Kidney (tissue), 14 donors: ENCODE measurements around the gene ITGB8. TPM values are rescaled to one million over a fixed set of nuclear protein-coding genes. Genes with fewer than 3 reads are reported as not detected.

Source experiments
- DNase-seq, 5 donors: peaks; one replicate each; pipeline ENCODE4 v3.0.0-alpha.2; 2013 to 2020
- FAIRE-seq: peaks from 2 replicates; lab custom pipeline; 2012; peaks lifted over from hg19 to GRCh38; lab: Jason Lieb, UNC
- H3K27ac ChIP-seq, 2 donors: one replicate each; pipeline ENCODE4 v1.7.0; 2013; ENCODE audit warnings: low read depth in 2 of 2, low read length in 2 of 2, inconsistent platforms in 1 of 2
- H3K27me3 ChIP-seq: one replicate; pipeline ENCODE4 v1.7.1; 2013; ENCODE audit warnings: low read length, inconsistent platforms; ENCODE audit not compliant: control insufficient read depth, insufficient read depth
- H3K36me3 ChIP-seq, 3 donors: one replicate each; pipeline versions ENCODE4 v1.7.0 to v1.7.1; 2013; ENCODE audit warnings: low read length in 3 of 3, control low read depth in 1 of 3, inconsistent platforms in 1 of 3; ENCODE audit not compliant: insufficient read depth in 3 of 3, control insufficient read depth in 2 of 3
- H3K4me1 ChIP-seq, 3 donors: one replicate each; pipeline versions ENCODE4 v1.7.0 to v1.7.1; 2013; ENCODE audit warnings: low read length in 3 of 3, inconsistent platforms in 1 of 3, low read depth in 1 of 3; ENCODE audit not compliant: control insufficient read depth in 2 of 3, insufficient read depth in 2 of 3
- H3K4me3 ChIP-seq, 3 donors: one replicate each; pipeline versions ENCODE4 v1.7.0 to v1.8.1; 2013; ENCODE audit warnings: low read length in 3 of 3, control low read depth in 1 of 3, inconsistent platforms in 1 of 3
- H3K9ac ChIP-seq, 3 donors: one replicate each; pipeline versions ENCODE4 v1.7.0 to v1.7.1; 2013; ENCODE audit warnings: low read length in 3 of 3, control low read depth in 1 of 3, inconsistent platforms in 1 of 3
- H3K9me3 ChIP-seq, 3 donors: one replicate each; pipeline versions ENCODE4 v1.7.0 to v1.7.1; 2013; ENCODE audit warnings: low read length in 3 of 3, control low read depth in 1 of 3, inconsistent platforms in 1 of 3; ENCODE audit not compliant: control insufficient read depth in 2 of 3, insufficient read depth in 1 of 3
- CTCF ChIP-seq: IDR thresholded peaks from 3 replicates; pipeline ENCODE4 v1.5.1; 2012; ENCODE audit warnings: mild to moderate bottlenecking, moderate library complexity, borderline replicate concordance; ENCODE audit not compliant: insufficient read depth; ENCODE audit errors: extremely low read depth
- intact Hi-C: fragments of 100-400 bp; cut with DNase I; formaldehyde crosslinking; loops from one replicate; pipeline ENCODE4 v1.11.1; 2022
- polyA plus RNA-seq: library from polyadenylated mRNA; stranded (reverse); fragments of 350-450 nt; fragmentation: Illumina TruSeq; extraction: RNeasy Lipid Tissue Mini Kit (QIAGEN cat#74804); gene quantifications from one replicate; pipeline ENCODE4 v1.2.3, GENCODE V29; 2014; ENCODE audit warnings: low read depth, low replicate concordance; ENCODE audit not compliant: insufficient read depth
- total RNA-seq: library from RNA; stranded (reverse); fragmentation: NEBNext Ultra II Directional; extraction: Animal tissue kit (Norgen Biotek cat#: 25700); gene quantifications from one replicate; pipeline ENCODE4 v1.2.1, GENCODE V29; 2021
- donor health status: control.
- donor health status: control.
- donor health status: control.
- donor health status: control.
- donor health status: control.
- donor health status: DM: yes; HTN: yes; CAD: no.
- donor health status: Normal renal cell carcinoma (clear cell type).

Gene ITGB8
- total and polyA plus RNA-seq, 2 donors from 2014 or later: 10.3 to 213 TPM

- H3K4me3 ChIP-seq: no peak overlapping the region
- H3K27me3 ChIP-seq: no peaks in the 10 kb centered on the region
- DNase-seq: no peak
- intact Hi-C loops: no loop called here
- TF ChIP-seq CTCF: no peak
- no peaks in the 10 kb centered on the region for H3K36me3 ChIP-seq
- no peak overlapping the region for H3K27ac ChIP-seq
- no peak for FAIRE-seq
- H3K9me3 ChIP-seq: no peaks in the 10 kb centered on the region
- H3K4me1 ChIP-seq: peaks cover 0 to 4% (median 0%) of the 10 kb centered on the region in 3 donors
- H3K9ac ChIP-seq: no peak overlapping the region
Observed at GRCh38 chr7:20358762-20359282, 28.1 kb downstream of the ITGB8 start.

- H3K36me3 ChIP-seq: peaks cover 0 to 2% (median 0%) of the 10 kb centered on the region in 3 donors
- peaks cover 0 to 4% (median 0%) of the 10 kb centered on the region in 3 donors for H3K4me1 ChIP-seq
- intact Hi-C loops: no loop called here
- no peak for TF ChIP-seq CTCF
- peak in 3 of 5 donors; percentile 15 to 51 (median 39) for DNase-seq
- peak overlapping the region in 1 of 3 donors; percentile 12 for H3K4me3 ChIP-seq
- no peaks in the 10 kb centered on the region for H3K9me3 ChIP-seq
- H3K9ac ChIP-seq: no peak overlapping the region
- no peaks in the 10 kb centered on the region for H3K27me3 ChIP-seq
- H3K27ac ChIP-seq: no peak overlapping the region
- FAIRE-seq: no peak
Observed at GRCh38 chr7:20359341-20359963, 28.8 kb downstream of the ITGB8 start.

GRCh38 chr7:20362574-20363253 lies 32.0 kb downstream of the ITGB8 start:
- Histone ChIP-seq H3K27me3 (no peaks in the 10 kb centered on the region), H3K27ac (no peak overlapping the region), H3K9ac (no peak overlapping the region), H3K36me3 (peaks cover 0 to 18% (median 2%) of the 10 kb centered on the region in 3 donors), H3K4me1 (no peaks in the 10 kb centered on the region), H3K4me3 (no peak overlapping the region), H3K9me3 (no peaks in the 10 kb centered on the region)
- no peak for DNase-seq
- TF ChIP-seq CTCF: no peak
- intact Hi-C loops: no loop called here
- FAIRE-seq: no peak
